NCI-H2196 (cell line): ENCODE data around the gene CLPTM1L.
A peak's percentile ranks its signal among the peaks of the same experiment; 100 is the strongest.
"Not testable (repeated sequence)": the region's sequence is repeated elsewhere in the genome, so short reads cannot be mapped to it uniquely, and the experiment has no call there.

Experiments used
- DNase-seq: peaks from one replicate; lab custom pipeline; 2025; ENCODE audit not compliant: unreplicated experiment; lab: John Stamatoyannopoulos, UW

The CLPTM1L gene

DNA sequence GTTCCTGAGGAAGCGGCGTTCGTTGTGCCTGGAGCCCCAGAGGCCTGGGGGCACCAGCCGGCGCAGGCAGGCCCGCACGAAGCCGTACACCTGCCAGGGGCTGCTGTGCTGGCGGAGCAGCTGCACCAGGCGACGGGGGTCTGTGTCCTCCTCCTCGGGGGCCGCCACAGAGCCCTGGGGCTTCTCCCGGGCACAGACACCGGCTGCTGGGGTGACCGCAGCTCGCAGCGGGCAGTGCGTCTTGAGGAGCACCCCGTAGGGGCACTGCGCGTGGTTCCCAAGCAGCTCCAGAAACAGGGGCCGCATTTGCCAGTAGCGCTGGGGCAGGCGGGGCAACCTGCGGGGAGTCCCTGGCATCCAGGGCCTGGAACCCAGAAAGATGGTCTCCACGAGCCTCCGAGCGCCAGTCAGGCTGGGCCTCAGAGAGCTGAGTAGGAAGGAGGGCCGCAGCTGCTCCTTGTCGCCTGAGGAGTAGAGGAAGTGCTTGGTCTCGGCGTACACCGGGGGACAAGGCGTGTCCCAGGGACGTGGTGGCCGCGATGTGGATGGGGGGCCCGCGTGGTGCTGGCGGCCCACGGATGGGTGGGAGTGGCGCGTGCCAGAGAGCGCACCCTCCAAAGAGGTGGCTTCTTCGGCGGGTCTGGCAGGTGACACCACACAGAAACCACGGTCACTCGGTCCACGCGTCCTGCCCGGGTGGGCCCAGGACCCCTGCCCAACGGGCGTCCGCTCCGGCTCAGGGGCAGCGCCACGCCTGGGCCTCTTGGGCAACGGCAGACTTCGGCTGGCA lies 51.3 kb downstream of the CLPTM1L start:
- no peak for DNase-seq

DNA sequence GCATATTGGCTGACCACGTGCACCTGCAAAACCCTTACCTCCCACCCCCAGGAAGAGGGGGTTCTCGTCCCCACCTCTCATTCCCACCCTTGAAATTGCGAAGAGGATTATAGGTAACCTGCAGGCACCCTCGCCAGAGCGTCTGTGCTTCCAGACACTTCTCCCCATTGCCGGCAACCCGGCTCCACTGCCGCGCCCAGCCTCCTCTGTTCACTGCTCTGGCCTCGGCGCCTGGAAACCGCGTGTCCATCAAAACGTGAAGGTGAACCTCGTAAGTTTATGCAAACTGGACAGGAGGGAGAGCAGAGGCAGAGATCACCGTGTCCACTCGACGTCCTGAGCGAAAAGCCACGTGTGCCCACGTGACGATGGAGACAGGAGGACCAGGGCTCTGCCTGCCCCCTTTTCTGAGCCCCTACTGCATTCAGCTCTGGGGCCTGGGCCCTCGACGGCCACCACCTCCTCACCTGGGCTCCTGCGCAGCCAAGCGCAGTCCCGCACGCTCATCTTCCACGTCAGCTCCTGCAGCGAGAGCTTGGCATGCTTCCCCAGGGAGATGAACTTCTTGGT lies 52.0 kb downstream of the CLPTM1L start:
- no peak for DNase-seq

DNA sequence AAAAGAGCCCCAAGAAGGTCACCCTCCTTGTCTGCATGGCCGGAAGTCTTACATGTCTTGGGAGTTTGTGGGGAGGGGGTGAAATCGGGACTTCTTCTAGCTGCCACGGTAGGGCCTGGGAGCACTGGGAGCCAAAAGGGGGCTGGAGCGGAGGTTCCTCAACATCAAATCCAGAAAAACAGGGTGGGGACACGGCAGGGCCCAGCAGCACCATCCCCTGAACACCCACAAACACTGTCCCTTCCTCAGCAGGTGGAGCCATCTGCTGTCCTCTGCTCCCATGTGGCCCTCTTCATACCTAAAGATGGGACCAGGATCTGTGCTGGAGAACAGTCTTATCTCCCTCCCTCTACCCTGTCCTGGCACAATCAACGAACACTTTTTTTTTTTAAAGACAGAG lies 52.8 kb downstream of the CLPTM1L start:
- DNase-seq: no peak

- no peak for DNase-seq
Measured at GRCh38 chr5:1291611-1292080, 53.3 kb downstream of the CLPTM1L start.

- not testable (repeated sequence) for DNase-seq
Measured at GRCh38 chr5:1290956-1291355, 53.9 kb downstream of the CLPTM1L start.

- not testable (repeated sequence) for DNase-seq
Measured at GRCh38 chr5:1289559-1289958, 55.3 kb downstream of the CLPTM1L start.

GRCh38 chr5:1288439-1289335 lies 56.2 kb downstream of the CLPTM1L start:
- no peak for DNase-seq

DNA sequence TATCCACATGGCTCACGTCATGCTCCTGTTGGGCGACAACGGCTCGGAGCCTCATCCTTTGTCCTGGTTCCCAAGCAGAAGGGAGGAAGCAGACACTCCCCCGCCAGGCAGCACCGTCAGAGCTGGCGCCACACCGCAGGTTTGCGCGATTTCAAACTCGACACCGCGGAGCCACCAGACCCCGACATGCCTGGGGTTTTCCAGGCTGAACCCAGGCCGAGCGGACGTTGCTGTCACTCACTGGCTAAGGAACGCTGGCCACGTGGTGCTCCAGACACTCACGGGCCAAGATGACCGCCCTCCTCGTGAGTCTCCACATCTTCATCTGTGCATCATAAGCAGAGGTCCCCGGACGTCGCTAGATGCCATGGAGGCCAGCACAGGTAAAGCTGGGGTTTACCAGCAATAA lies 59.0 kb downstream of the CLPTM1L start:
- no peak for DNase-seq

DNA sequence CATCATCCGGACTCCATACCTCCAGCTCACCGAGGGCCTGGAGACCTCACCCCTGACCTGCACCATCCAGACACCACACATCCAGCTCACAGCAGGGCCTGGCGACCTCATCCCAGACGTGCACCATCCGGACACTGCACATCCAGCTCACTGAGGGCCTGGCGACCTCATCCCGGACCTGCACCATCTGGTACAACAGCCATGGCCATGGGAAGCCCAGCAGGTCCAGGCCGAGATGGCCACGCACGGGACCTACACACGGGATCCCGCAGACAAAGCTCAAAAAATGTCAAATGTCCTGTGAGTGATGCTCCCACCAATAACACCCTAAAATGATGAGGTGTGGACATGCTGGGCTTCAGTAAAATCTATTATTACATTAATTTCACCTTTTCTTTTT lies 59.8 kb downstream of the CLPTM1L start:
- DNase-seq: no peak

- not testable (repeated sequence) for DNase-seq
Measured at GRCh38 chr5:1284336-1284970, 60.4 kb downstream of the CLPTM1L start.

DNA sequence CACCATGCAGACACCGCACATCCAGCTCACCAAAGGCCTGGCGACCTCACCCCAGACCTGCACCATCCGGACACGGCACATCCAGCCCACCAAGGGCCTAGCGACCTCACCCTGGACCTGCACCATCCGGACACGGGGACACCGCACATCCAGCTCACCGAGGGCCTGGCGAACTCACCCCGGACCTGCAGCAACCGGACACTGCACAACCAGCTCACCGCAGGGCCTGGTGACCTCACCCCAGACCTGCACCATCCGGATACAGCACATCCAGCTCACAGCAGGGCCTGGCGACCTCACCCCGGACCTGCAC lies 61.2 kb downstream of the CLPTM1L start:
- not testable (repeated sequence) for DNase-seq

- DNase-seq: not testable (repeated sequence)
Measured at GRCh38 chr5:1282993-1283728, 61.7 kb downstream of the CLPTM1L start.

- DNase-seq: peak; percentile 42
Measured at GRCh38 chr5:1282131-1282992, 62.5 kb downstream of the CLPTM1L start.

- no peak for DNase-seq
Measured at GRCh38 chr5:1281038-1281882, 63.6 kb downstream of the CLPTM1L start.

GRCh38 chr5:1280177-1281037 lies 64.5 kb downstream of the CLPTM1L start:
- no peak for DNase-seq

DNA sequence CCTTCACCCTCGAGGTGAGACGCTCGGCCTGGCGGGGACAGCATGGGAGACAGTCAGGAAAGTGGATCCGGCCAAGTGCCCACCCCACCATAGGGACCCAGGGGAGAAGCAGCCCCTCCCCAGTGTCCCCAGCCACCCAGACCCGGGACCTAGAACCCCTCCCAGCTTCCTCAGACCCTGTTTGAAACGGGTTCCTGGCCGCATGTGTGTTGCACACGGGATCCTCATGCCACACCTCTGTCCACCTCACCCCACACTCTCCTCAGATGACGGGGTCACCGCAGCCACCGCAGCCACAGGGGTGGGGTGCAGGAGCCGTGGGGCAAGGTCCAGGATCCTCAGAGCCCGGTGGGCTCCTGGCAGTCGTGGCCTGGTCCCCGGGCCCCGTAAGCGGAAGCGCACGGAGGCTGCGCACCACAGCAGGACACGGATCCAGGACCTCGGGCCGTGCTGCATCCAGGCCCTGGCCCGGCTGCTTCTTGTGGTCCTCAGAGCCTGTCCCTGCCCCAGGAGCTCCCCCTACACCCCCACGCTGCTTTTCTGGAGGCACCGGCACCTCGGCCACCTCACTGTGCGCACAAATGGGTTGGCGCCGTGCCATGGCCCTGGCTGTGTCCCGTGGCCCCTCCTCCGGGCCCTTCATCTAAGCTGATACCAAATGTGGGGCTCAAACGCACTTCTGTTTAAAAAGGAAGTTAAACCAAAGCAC lies 65.3 kb downstream of the CLPTM1L start:
- DNase-seq: no peak
